HG02938 (cell line): ENCODE measurements around the gene FEN1.

Experiments used
- ATAC-seq: cut with Tn5 transposase; IDR thresholded peaks from one replicate; pipeline ENCODE4 v1.9.1; 2021; ENCODE audit warnings: mild to moderate bottlenecking, moderate library complexity; ENCODE audit not compliant: unreplicated experiment

Gene FEN1

DNA sequence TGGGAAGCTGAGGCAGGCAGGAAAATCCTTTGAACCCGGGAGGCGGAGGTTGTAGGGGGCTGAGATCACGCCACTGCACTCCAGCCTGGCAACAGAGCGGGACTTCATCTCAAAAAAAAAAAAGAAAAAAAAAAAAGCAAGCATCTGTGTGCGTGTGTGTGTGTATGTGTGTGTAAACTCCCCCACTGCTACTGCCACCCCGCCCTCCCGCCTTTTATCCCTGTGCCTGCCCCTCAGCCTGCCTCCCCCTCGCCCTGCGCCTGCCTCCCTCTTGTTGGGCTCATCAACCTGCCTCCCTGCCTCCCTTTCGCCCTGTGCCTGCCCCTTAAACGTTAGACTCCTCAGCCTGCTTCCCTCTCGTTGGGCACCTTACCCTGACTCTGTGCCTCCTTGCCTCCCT is 18.3 kb upstream of the FEN1 start:
- ATAC-seq = no peak

DNA sequence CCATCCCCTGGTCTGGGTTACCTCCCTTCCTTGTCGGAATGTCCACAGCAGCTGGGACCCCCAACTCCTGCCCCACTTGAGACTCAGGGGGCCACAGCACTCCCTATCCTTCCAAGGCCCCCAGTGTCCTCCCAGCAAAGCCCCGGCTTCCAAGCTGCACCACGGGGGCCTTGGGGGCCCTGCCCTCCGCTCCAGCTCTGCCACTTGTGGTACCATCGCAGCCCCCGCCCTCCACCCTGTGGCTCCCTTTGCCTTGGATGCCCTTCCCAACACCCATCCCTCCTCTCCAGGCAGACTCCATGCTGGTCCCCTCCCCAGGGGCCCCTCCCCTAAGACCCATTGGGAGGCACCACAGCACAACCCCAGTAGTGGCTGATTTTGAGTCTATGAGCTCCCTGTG is 17.6 kb upstream of the FEN1 start:
- ATAC-seq = no peak

DNA sequence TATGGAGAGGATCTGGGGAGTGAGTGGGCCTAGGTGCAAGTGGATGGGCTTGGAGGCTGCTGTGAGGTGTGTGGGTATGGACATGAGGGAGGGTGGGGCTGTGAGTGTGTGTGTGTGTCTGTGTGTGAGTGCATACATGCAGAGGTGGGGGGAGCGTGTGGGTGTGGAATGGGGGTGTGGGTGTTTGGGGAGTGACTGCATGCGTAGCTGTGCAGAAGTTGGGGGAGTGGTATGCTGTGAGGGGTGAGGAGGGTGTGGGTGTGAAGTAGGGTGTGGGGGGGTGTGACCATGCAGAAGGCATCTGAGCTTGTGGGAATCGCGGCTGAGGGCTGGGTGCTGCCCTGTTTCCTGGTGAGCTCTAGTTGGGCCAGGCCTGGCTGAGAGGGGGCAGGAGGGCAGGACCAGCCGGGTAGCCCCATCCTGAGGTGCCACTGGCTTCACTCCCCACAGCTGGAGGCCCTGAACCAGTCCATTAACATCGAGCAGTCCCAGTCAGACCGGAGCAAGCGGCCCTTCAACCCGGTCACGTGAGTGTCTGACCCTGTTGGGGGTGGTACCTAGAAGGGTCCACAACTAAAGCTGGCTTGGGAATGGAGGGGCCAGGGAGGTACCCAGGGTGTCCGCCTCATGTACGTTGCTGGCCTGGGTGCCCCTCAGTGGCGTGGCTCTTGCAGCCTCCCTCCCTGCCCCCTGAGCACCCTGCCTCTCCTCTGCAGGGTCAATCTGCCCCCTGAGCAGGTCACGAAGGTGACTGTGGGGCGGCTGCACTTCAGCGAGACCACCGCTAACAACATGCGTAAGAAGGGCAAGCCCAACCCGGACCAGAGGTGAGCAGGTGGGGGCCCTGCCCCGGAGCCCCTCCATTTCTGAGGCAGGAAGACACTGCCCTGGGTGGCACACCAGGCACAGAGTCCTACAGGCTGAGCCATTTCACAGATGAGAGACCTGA is 16.8 kb upstream of the FEN1 start:
- ATAC-seq = no peak

DNA sequence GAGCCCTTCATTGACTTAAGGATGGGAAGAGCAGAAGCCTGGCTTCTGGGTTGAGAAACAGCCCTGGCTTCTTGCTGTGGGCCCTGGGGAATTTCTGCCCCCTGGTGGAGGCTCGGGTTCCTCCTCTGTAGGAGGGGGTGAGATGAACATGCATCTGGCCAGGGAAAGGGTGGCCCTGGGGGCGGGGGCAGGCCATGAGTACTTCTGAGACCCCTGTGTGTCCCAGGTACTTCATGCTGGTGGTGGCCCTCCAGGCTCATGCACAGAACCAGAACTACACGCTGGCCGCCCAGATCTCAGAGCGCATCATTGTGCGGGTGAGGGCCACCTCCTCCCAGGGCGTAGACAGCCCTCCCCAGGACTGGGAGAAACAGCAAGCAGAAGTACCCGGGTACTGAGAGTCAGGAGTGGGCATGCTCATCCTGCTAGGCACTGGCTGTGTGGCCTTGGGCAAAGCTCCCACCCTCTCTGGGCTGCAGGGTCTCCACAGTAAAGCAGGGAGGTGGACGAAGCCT is 16.1 kb upstream of the FEN1 start:
- no peak for ATAC-seq

DNA sequence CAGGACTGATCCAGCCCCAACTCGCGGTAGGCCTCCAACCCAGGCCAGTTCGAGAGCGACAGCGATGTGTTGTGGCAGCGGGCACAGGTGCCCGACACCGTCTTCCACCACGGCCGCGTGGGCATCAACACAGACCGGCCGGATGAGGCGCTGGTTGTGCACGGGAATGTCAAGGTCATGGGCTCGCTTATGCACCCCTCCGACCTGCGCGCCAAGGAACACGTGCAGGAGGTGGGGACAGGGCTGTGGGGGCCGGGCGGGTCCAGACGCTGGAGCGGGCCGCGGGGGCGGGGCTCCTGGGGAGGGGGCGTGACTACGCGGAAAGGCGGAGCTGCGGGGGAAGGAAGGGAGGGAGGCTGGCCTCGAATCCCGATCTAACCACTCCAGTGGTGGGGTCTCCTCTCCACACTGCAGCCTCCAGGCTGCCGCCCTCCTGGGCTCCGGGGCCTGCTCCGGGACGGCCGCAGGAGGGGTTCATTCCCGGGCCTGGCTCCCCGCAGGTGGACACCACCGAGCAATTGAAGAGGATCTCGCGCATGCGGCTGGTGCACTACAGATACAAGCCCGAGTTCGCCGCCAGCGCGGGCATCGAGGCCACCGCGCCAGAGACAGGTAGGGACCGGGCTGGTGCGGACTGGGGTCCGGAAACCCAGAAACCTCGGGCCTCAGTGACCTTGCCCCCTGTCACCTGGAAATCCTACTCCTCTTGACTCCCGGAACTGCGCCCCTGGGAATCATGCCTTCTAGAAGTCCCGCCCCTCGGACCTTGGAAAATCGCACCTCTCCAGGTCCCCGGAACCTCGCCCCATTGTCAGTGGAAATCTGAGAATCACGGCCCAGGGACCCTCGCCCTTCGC is 15.2 kb upstream of the FEN1 start:
- ATAC-seq = no peak

DNA sequence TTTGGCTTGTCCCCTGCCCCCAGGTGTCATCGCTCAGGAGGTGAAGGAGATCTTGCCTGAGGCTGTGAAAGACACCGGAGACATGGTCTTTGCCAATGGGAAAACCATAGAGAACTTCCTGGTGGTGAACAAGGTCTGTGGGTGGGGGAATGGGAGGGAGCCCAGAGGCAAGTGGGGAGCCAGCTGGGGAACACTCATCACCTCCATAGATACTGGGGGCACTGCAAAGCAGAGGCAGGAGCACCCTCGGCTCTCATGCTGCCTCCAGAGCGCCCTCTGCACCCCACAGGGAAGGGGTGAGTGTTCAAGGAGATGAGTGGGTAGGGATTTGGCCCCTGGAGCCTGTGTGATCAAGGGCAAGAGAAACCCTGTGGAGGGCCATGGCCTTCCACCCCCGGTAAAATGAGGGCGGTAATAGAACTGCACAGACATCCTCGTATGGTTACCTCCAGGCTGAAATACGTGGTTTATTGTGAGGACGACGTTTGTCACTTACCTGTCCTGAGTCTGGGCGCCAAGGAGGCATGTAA is 14.3 kb upstream of the FEN1 start:
- no peak for ATAC-seq

DNA sequence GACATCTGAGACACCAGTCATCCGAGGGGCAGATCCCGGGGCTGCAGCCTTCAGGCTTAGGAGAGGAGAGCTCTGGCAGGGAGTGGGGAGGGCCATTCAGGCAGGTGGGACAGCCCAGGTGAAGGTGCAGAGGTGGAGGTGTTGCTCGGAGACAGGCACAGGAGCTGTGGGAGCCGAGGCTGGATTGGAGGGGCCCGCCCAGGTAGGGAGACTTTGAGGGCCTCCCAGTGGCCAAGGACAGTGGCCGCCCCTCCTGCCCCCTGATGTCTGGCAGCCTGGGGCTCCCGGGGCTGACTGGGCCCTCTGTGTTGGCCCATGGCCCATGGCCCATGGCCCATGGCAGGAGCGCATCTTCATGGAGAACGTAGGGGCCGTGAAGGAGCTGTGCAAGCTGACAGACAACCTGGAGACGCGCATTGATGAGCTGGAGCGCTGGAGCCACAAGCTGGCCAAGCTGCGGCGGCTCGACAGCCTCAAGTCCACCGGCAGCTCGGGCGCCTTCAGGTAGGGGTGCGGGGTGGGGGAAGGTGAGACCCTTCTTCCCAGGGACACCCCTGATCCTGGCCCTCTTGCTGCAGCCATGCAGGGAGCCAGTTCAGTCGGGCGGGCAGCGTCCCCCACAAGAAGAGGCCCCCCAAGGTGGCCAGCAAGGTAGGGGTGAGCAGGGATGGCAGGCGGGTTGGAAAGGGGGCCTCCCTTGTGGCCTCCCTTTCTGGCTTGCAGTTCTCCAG is 13.6 kb upstream of the FEN1 start:
- ATAC-seq = no peak

DNA sequence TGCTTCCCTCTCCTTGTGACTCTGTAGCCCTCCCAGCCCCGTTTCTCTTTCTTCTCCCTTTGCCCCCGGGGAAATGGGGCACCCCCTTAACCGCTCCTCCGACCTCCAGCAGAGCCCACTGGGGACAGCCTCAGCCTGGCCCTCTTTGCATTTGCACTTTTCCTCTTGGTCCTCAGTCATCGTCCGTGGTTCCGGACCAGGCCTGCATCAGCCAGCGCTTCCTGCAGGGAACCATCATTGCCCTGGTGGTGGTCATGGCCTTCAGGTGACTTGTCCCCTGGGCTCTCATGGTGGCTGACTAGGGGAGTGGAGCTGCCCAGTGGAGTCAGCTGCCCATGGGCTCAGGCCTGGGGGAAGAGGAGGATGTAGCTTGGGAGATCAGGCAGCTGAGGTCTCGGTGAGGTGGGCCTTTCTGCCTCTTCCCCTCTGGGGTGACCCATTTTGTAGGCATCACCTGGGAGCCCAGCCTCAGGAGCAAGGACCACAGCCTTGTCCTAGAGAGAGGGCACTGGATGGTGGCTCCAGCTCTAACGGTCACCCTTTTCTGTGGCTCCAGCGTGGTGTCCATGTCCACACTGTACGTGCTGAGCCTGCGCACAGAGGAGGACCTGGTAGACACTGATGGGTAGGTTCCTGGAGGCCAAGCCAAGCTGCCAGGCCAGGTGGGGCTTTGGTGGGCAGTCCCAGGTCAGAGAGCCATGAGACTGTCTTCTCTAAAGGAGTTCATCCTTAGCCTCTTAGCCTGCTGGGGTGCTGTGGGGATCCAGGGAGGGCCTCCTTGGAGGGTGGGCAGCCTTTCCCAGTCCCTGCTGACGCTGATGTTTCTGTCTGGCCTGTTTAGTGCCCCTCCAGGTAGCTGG is 12.8 kb upstream of the FEN1 start:
- ATAC-seq = no peak

DNA sequence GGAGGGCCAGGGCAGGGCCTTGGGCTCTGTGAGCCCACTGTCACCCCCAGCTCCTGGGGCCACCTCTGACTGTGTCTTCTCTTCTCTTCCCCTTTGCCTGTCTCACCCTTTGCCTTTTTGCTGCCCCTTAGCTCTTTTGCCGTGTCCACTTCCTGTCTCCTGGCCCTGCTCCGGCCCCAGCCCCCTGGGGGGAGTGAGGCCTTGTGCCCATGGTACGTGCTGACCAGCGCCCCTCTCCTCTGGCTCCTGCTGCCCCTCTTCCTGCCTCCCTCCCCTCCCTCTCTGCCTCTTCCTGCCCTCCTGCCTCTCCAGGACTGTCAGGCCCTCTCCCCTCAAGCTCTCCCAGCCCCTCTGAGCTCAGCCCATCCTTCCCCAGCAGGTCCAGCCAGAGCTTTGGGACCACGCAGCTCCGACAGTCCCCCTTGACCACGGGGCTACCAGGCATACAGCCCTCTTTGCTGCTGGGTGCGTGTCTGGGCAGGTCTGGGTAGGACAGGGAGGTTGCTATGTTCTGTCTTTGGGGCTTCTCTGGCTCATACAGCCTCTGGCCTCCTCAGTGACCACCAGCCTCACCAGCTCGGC is 12.0 kb upstream of the FEN1 start:
- ATAC-seq = no peak

DNA sequence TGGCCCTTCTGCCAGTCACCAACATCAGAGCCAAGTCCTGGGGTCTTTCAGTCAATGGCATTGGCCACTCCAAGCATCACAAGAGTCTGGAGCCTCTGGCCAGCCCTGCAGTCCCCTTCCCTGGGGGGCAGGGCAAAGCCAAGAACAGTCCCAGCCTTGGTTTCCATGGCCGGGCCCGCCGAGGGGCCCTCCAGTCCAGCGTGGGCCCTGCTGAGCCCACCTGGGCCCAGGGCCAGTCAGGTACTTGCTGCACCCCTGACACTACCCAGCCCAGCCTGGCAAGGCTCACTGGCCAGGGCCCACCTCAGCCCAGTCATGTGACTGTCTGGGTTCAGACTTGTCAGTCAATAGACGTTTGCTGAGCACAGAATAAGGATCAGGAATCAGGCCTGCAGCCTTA is 11.1 kb upstream of the FEN1 start:
- no peak for ATAC-seq

DNA sequence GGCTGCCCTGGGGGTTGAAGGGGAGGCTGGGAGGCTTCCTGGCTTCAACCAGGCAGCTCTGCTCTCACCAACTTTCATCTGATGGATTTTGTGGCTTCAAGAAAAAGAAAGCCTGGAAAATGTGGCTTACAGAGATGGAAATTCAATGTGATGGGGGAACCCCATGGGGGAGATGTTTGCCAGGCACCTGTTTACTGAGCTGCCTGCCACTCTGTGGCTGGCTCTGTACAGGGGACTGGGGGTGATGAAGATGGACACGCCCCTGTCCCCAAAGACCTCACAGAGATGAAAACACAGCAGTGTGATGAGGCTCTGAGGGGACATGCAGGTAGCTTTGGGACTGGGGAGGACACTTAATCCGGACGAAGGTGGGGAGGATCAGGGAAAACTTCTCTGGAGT is 10.4 kb upstream of the FEN1 start:
- ATAC-seq = no peak

DNA sequence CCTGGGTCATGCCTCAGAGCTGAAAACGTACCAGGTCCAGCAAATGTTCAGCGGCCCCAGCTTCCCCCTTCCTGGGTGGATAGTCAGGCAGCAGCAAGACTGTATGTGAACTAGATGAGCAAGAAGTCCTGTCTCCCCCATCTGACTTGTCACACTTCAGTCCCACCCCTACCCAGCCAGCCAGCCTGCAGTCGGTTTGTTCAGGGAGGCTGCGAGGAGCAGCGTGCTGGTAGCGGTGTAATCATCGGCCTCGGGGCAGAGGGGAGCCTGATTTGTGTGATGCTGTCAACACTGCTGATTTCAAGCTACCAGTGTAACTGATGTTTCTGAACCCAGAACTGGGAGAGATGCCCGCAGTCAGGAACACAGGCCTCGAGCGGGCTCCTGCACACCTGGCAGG is 9.9 kb upstream of the FEN1 start:
- no peak for ATAC-seq

DNA sequence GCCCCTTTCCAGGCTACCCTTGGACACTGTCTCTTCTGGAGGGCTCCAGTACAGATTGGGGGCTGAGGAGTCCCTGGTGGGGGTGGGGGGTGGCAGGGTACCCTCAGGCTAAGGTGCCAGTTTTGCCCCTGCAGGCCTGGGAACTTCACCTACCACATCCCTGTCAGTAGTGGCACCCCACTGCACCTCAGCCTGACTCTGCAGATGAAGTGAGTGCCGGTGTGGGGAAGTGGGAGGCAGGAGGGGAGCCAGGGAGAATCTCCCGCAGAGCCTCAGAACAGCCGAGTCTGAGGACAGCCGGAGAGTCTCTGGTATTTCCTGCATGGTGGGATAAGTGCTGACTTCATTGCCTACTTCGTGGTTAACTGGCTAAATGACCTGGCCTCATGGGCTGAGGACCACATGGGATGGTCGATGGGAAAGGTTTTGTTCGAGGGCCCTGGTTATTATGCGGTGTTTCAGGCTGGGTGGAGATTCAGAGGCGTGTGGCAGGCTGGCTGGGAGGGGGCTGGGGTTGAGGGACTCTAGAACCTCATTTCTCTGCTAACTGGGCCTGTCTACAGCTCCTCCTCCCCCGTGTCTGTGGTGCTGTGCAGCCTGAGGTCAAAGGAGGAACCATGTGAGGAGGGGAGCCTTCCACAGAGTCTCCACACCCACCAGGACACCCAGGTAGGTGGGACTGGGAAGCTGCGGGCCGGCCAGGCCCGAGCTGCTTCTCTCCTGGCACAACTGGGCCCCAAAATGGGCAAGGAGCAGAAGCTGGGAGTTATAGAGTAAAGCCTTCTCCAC is 8.8 kb upstream of the FEN1 start:
- ATAC-seq = no peak

DNA sequence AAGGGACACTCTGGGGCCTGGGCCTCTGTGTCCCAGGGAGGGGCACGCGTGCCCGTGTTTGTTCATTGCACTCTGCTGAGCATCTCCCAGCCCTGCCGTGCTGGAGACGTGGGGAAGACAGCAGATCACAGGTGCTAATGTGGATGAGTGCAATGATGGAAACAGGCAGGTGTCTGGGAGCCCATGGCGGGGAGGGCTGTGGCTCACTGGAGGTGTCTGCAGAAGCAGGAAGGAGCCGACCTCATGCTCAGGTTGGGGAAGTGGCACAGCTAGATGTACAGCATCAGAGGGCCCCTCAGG is 8.3 kb upstream of the FEN1 start:
- ATAC-seq = no peak

DNA sequence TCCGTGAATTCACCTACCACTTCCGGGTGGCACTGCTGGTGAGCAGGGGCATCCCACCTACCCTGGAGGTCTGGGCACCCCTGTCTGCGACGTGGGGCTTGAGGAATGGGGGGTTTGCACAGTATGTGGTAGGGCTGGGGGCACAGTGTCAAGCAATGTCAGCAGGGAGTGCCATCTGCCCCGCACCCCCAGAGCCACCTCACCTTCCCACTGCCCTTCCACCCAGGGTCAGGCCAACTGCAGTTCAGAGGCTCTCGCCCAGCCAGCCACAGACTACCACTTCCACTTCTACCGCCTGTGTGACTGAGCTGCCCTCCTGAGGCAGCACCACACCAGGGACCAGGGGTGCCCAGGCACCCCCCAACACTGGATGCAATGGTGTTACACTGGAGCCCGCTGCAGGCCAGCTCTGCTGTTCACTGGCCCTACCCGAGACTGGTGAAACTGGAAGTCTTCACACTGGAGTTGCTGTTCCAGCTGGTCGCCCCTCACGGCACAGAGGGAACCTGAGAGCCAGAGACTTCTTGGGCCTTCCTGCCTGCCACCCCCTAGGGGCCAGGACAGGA is 6.8 kb upstream of the FEN1 start:
- ATAC-seq = no peak

DNA sequence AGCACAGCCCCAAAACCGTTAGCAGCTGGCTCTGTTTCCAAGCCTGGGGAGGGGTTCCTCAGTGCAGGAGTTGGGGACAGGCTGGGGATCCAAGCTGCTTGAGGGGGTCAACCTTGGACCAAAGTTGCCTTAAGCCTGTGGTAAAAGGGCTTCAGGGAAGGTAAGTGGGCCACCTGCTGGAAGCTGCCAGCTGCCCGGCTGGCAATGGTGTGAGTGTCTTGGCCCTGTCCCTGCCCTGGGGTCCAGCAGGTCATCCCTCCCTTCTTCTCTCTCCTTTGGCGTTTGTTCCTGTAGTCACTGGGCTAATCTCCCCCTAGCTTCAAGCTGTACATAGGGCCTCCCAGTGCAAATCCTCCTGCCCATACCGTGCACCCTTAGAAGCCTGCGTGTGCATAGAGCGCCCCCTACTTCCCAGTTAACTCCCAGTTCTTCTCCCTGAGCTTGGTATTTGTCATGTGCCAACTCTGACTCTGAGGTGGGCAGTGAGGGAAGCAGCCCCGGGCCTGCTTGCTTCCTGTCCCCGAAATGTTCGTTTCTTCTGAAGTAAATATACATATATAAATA is 4.7 kb upstream of the FEN1 start:
- no peak for ATAC-seq

DNA sequence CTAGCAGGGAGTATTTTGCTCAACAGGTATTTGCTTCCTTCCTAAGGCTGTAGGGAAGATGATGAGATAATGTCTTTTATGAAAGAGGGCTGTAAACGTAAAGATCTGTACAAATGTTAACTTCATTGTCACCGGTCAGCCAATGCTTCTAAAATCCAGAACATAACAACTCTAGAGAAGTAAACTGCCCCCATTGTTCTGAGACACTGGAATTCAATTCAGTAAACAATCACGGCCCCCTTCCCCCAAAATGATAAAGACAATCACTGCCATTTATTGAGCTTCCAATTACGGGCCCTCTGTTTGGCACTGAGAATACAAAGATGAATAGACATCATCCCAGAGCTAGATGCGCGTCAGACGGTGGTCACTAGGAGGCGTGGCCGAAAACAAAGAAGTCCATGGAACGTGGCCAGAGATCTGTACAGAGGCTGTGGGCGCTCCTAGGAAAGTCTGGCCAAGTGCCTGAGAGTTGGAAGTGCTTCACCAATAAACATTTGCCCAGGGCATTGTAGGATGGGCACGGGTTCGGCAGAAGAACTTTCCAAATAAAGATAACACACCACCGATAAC is 888 bp upstream of the FEN1 start:
- peak; percentile 36 for ATAC-seq
